Smooth muscle cell (in vitro differentiated cells): ENCODE results near the gene KCNMB1. TPM values are rescaled to one million over a fixed set of nuclear protein-coding genes. Genes with fewer than 3 reads are reported as not detected.

ENCODE experiments used
- DNase-seq: peaks from one replicate; lab custom pipeline; 2025; ENCODE audit not compliant: unreplicated experiment; lab: John Stamatoyannopoulos, UW
- H2AFZ ChIP-seq: fragments of 200-600 bp; sonication (generic); 2 replicates; pipeline ENCODE4 v1.6.0; 2016; ENCODE audit warnings: antibody characterized with exemption, low read depth, mild to moderate bottlenecking
- H3F3A ChIP-seq: fragments of 200-600 bp; sonication (generic); 2 replicates; pipeline ENCODE4 v1.6.0; 2017; ENCODE audit warnings: antibody characterized with exemption, low read depth
- H3K27ac ChIP-seq: fragments of 200-600 bp; sonication (generic); 2 replicates; pipeline ENCODE4 v1.5.1; 2016; ENCODE audit warnings: low read depth, mild to moderate bottlenecking
- H3K27me3 ChIP-seq: fragments of 200-600 bp; sonication (generic); 2 replicates; pipeline ENCODE4 v1.6.1; 2016; ENCODE audit warnings: low read depth, mild to moderate bottlenecking
- H3K36me3 ChIP-seq: fragments of 200-600 bp; sonication (generic); 2 replicates; pipeline ENCODE4 v1.5.1; 2016; ENCODE audit warnings: low read depth
- H3K4me1 ChIP-seq: fragments of 200-600 bp; sonication (generic); 2 replicates; pipeline ENCODE4 v1.5.1; 2016; ENCODE audit warnings: low read depth
- H3K4me2 ChIP-seq: fragments of 200-600 bp; sonication (generic); 2 replicates; pipeline ENCODE4 v1.6.0; 2016; ENCODE audit warnings: mild to moderate bottlenecking
- H3K4me3 ChIP-seq: fragments of 200-600 bp; sonication (generic); 2 replicates; pipeline ENCODE4 v1.5.1; 2016; ENCODE audit warnings: mild to moderate bottlenecking
- H3K79me2 ChIP-seq: fragments of 200-600 bp; sonication (generic); 2 replicates; pipeline ENCODE4 v1.6.0; 2016; ENCODE audit warnings: low read depth, mild to moderate bottlenecking
- H3K9ac ChIP-seq: fragments of 200-600 bp; sonication (generic); 2 replicates; pipeline ENCODE4 v1.6.0; 2016; ENCODE audit warnings: low read depth
- H3K9me3 ChIP-seq: fragments of 200-600 bp; sonication (generic); replicated peaks from 2 replicates; pipeline ENCODE4 v1.5.1; 2016; ENCODE audit warnings: low read depth
- H4K20me1 ChIP-seq: fragments of 200-600 bp; sonication (generic); 2 replicates; pipeline ENCODE4 v1.6.0; 2016; ENCODE audit warnings: low read depth
- CTCF ChIP-seq: fragments of 200-600 bp; sonication (generic); IDR thresholded peaks from 2 replicates; pipeline ENCODE4 v1.5.1; 2017; ENCODE audit warnings: borderline replicate concordance, mild to moderate bottlenecking, antibody characterized with exemption; ENCODE audit not compliant: insufficient read depth, poor library complexity, severe bottlenecking
- WGBS: methylation state at CpG from one replicate; pipeline ENCODE4 v1.1.7; 2016; ENCODE audit warnings: low lambda C conversion rate; 5-methylcytosine and 5-hydroxymethylcytosine counted together
- polyA plus RNA-seq: library from polyadenylated mRNA; unstranded; fragments of >200 nt; fragmentation: Nextera tagmentation; extraction: Ambion mirVana; gene quantifications from 2 replicates; pipeline ENCODE4 v1.2.1, GENCODE V29; 2016
- total RNA-seq: library from RNA; depleted of rRNA; stranded (reverse); fragments of >200 nt; gene quantifications from 2 replicates; pipeline ENCODE4 v1.2.3, GENCODE V29; 2014

KCNMB1 gene
- total and polyA plus RNA-seq, 2 experiments from 2014 or later, result 0.54 to 0.63 TPM

GRCh38 chr5:170424629-170425028 lies 35.5 kb upstream of the KCNMB1 start:
- WGBS, result 95% methylated on average over 4 of the region's 4 CpGs
- no peaks in the 10 kb centered on the region for H3K27me3 ChIP-seq
- no peak overlapping the region for H3K27ac ChIP-seq
- no peak for TF ChIP-seq CTCF
- no peaks in the 10 kb centered on the region for H3K36me3 ChIP-seq
- H3K9me3 ChIP-seq, result no peaks in the 10 kb centered on the region
- no peak overlapping the region for H3K9ac ChIP-seq
- H3F3A ChIP-seq, result no peaks in the 10 kb centered on the region
- H3K4me1 ChIP-seq, result no peaks in the 10 kb centered on the region
- no peak overlapping the region for H3K4me2 ChIP-seq
- no peak overlapping the region for H3K4me3 ChIP-seq
- DNase-seq, result no peak
- H4K20me1 ChIP-seq, result no peaks in the 10 kb centered on the region
- no peak overlapping the region for H2AFZ ChIP-seq
- H3K79me2 ChIP-seq, result no peaks in the 10 kb centered on the region

- Histone ChIP-seq H3K36me3 (no peaks in the 10 kb centered on the region), H3K9ac (no peak overlapping the region), H3K79me2 (no peaks in the 10 kb centered on the region), H3K27ac (no peak overlapping the region), H3K4me2 (no peak overlapping the region), H4K20me1 (no peaks in the 10 kb centered on the region), H3K27me3 (no peaks in the 10 kb centered on the region), H3K4me3 (no peak overlapping the region), H3F3A (no peaks in the 10 kb centered on the region), H3K9me3 (no peaks in the 10 kb centered on the region), H3K4me1 (no peaks in the 10 kb centered on the region), H2AFZ (no peak overlapping the region)
- WGBS, result 95% methylated on average over 7 of the region's 7 CpGs
- no peak for DNase-seq
- no peak for TF ChIP-seq CTCF
Observed at GRCh38 chr5:170423692-170424091, 34.5 kb upstream of the KCNMB1 start.

- Histone ChIP-seq H2AFZ (no peak overlapping the region), H3K9me3 (no peaks in the 10 kb centered on the region), H3K27me3 (no peaks in the 10 kb centered on the region), H3F3A (no peaks in the 10 kb centered on the region), H3K4me1 (no peaks in the 10 kb centered on the region), H3K27ac (no peak overlapping the region), H4K20me1 (no peaks in the 10 kb centered on the region), H3K4me3 (no peak overlapping the region), H3K9ac (no peak overlapping the region), H3K79me2 (no peaks in the 10 kb centered on the region), H3K4me2 (no peak overlapping the region), H3K36me3 (no peaks in the 10 kb centered on the region)
- 79% methylated on average over 2 of the region's 2 CpGs for WGBS
- DNase-seq, result no peak
- no peak for TF ChIP-seq CTCF
Observed at GRCh38 chr5:170421826-170422225, 32.7 kb upstream of the KCNMB1 start.

GRCh38 chr5:170420806-170421412 lies 31.7 kb upstream of the KCNMB1 start:
- DNase-seq, result no peak
- no peak overlapping the region for H3K4me2 ChIP-seq
- H4K20me1 ChIP-seq, result no peaks in the 10 kb centered on the region
- H3K9ac ChIP-seq, result no peak overlapping the region
- no peaks in the 10 kb centered on the region for H3F3A ChIP-seq
- no peak overlapping the region for H2AFZ ChIP-seq
- no peak overlapping the region for H3K4me3 ChIP-seq
- no peak overlapping the region for H3K27ac ChIP-seq
- H3K79me2 ChIP-seq, result no peaks in the 10 kb centered on the region
- H3K9me3 ChIP-seq, result no peaks in the 10 kb centered on the region
- 27% methylated on average over 9 of the region's 9 CpGs for WGBS
- no peaks in the 10 kb centered on the region for H3K36me3 ChIP-seq
- no peaks in the 10 kb centered on the region for H3K4me1 ChIP-seq
- TF ChIP-seq CTCF, result peak; percentile 79
- H3K27me3 ChIP-seq, result no peaks in the 10 kb centered on the region
